CD4-positive, alpha-beta T cell treated with Interleukin-15 for 4 hours (primary cell): ENCODE results near the gene APLN.

Experiments
- DNase-seq: peaks from one replicate; pipeline ENCODE4 v3.0.0-alpha.2; 2020; ENCODE audit warnings: low spot score

Gene APLN

GRCh38 chrX:129640737-129641136 is 14.0 kb downstream of the APLN start:
- DNase-seq: no peak

GRCh38 chrX:129638917-129639316 is 15.8 kb downstream of the APLN start:
- DNase-seq: no peak

- peak; percentile 68 for DNase-seq
Observed at GRCh38 chrX:129637217-129638109, 17.3 kb downstream of the APLN start.

GRCh38 chrX:129636175-129636681 is 18.5 kb downstream of the APLN start:
- no peak for DNase-seq

GRCh38 chrX:129634541-129634940 is 20.2 kb downstream of the APLN start:
- no peak for DNase-seq

- no peak for DNase-seq
Observed at GRCh38 chrX:129632443-129632842, 22.3 kb downstream of the APLN start.

- no peak for DNase-seq
Observed at GRCh38 chrX:129631849-129632248, 22.9 kb downstream of the APLN start.

GRCh38 chrX:129629837-129630236 is 24.9 kb downstream of the APLN start:
- DNase-seq: no peak

- DNase-seq: no peak
Observed at GRCh38 chrX:129626026-129626425, 28.7 kb downstream of the APLN start.

GRCh38 chrX:129622757-129623301 is 31.9 kb downstream of the APLN start:
- no peak for DNase-seq

GRCh38 chrX:129618997-129619396 is 35.8 kb downstream of the APLN start:
- no peak for DNase-seq

- no peak for DNase-seq
Observed at GRCh38 chrX:129617420-129617819, 37.3 kb downstream of the APLN start.

- DNase-seq: no peak
Observed at GRCh38 chrX:129614481-129615255, 40.1 kb downstream of the APLN start.

GRCh38 chrX:129613596-129613995 is 41.2 kb downstream of the APLN start:
- peak; percentile 21 for DNase-seq

- DNase-seq: no peak
Observed at GRCh38 chrX:129612396-129612795, 42.4 kb downstream of the APLN start.

GRCh38 chrX:129609395-129609794 is 45.4 kb downstream of the APLN start:
- DNase-seq: no peak

GRCh38 chrX:129608496-129608895 is 46.3 kb downstream of the APLN start:
- no peak for DNase-seq

GRCh38 chrX:129606918-129607317 is 47.8 kb downstream of the APLN start:
- peak; percentile 58 for DNase-seq

- peak; percentile 36 for DNase-seq
Observed at GRCh38 chrX:129600981-129601424, 53.8 kb downstream of the APLN start.

- DNase-seq: no peak
Observed at GRCh38 chrX:129599996-129600395, 54.8 kb downstream of the APLN start.

GRCh38 chrX:129599499-129599898 is 55.3 kb downstream of the APLN start:
- no peak for DNase-seq

- no peak for DNase-seq
Observed at GRCh38 chrX:129597905-129598304, 56.9 kb downstream of the APLN start.

- no peak for DNase-seq
Observed at GRCh38 chrX:129596077-129596476, 58.7 kb downstream of the APLN start.
